GM23248 (cell line): Measurements from ENCODE around the gene FOXD4L3.
"Not testable (repeated sequence)": the region's sequence is repeated elsewhere in the genome, so short reads cannot be mapped to it uniquely, and the experiment has no call there.

ENCODE experiments used
- EZH2 ChIP-seq: fragments of 200-600 bp; sonication (generic); IDR thresholded peaks from 2 replicates; pipeline ENCODE4 v1.6.1; 2018; ENCODE audit warnings: antibody characterized with exemption, mild to moderate bottlenecking; ENCODE audit not compliant: insufficient read depth, poor library complexity, severe bottlenecking
- EZH2phosphoT487 ChIP-seq: fragments of 200-600 bp; sonication (generic); IDR thresholded peaks from 2 replicates; pipeline ENCODE4 v1.6.1; 2018; ENCODE audit warnings: antibody characterized with exemption, moderate library complexity, mild to moderate bottlenecking, low read depth; ENCODE audit not compliant: insufficient read depth

- not testable (repeated sequence) for TF ChIP-seq EZH2, EZH2phosphoT487
Observed at GRCh38 chr9:68307654-68308053, 5.0 kb downstream of the FOXD4L3 start.
